ENCODE measurements around the gene NAT14.
"Not testable (repeated sequence)": the region's sequence is repeated elsewhere in the genome, so short reads cannot be mapped to it uniquely, and the experiment has no call there.

NAT14 gene

GRCh38 chr19:55495646-55496349 is 10.8 kb downstream of the NAT14 start:
- H3K27ac ChIP-seq: no peak overlapping the region
- CTCF ChIA-PET: interaction anchor here (0.8 to 1.5 kb wide), 2 partner anchors 8 to 29 kb away, joined by 3 to 5 read pairs; no protein-coding TSS in a partner anchor
- POLR2A ChIA-PET (ENCODE audit: low non-redundant PET): interaction anchor here (0.7 kb wide), 1 partner anchor 84 kb away, joined by 6 read pairs; no protein-coding TSS in a partner anchor
- DNase-seq (ENCODE audit: low spot score): no peak
- TF ChIP-seq CTCF (conservative IDR thresholded peaks at IDR 0.05; ENCODE audit: low read depth): no peak

GRCh38 chr19:55496820-55497219 is 11.8 kb downstream of the NAT14 start:
- H3K27ac ChIP-seq; CTCF ChIA-PET; DNase-seq (ENCODE audit: low spot score); POLR2A ChIA-PET (ENCODE audit: low non-redundant PET): not testable (repeated sequence)

GRCh38 chr19:55497763-55498162 is 12.8 kb downstream of the NAT14 start:
- POLR2A ChIA-PET (ENCODE audit: low non-redundant PET): no interaction called here
- CTCF ChIA-PET: interaction anchor here (1.7 kb wide), 1 partner anchor 30 kb away, joined by 8 read pairs; no protein-coding TSS in a partner anchor
- no peak for DNase-seq (ENCODE audit: low spot score)
- H3K27ac ChIP-seq: no peak overlapping the region
- no peak for TF ChIP-seq CTCF (conservative IDR thresholded peaks at IDR 0.05; ENCODE audit: low read depth)

- ChIA-PET POLR2A (ENCODE audit: low non-redundant PET) (no interaction called here), CTCF (interaction anchor here (1.1 to 1.7 kb wide), 2 partner anchors 31 to 155 kb away, joined by 3 to 8 read pairs; no protein-coding TSS in a partner anchor)
- no peak overlapping the region for H3K27ac ChIP-seq
- no peak for DNase-seq (ENCODE audit: low spot score)
- TF ChIP-seq CTCF (conservative IDR thresholded peaks at IDR 0.05; ENCODE audit: low read depth): no peak
Measured at GRCh38 chr19:55498246-55498840, 13.4 kb downstream of the NAT14 start.

- TF ChIP-seq CTCF (conservative IDR thresholded peaks at IDR 0.05; ENCODE audit: low read depth): no peak
- no peak for DNase-seq (ENCODE audit: low spot score)
- no peak overlapping the region for H3K27ac ChIP-seq
- ChIA-PET POLR2A (ENCODE audit: low non-redundant PET) (no interaction called here), CTCF (interaction anchor here (0.8 to 1.4 kb wide), 2 partner anchors 33 to 359 kb away, joined by 4 to 7 read pairs; no protein-coding TSS in a partner anchor)
Measured at GRCh38 chr19:55500368-55500952, 15.5 kb downstream of the NAT14 start.

- ChIA-PET CTCF (interaction anchor here (1.4 kb wide), 1 partner anchor 34 kb away, joined by 7 read pairs; no protein-coding TSS in a partner anchor), POLR2A (ENCODE audit: low non-redundant PET) (no interaction called here)
- no peak overlapping the region for H3K27ac ChIP-seq
- no peak for TF ChIP-seq CTCF (conservative IDR thresholded peaks at IDR 0.05; ENCODE audit: low read depth)
- no peak for DNase-seq (ENCODE audit: low spot score)
Measured at GRCh38 chr19:55502197-55502952, 17.4 kb downstream of the NAT14 start.

Measured in RWPE1 (cell line).